HG03558 (cell line): Measurements from ENCODE around the gene ENAH.
"Not testable (repeated sequence)": the region's sequence is repeated elsewhere in the genome, so short reads cannot be mapped to it uniquely, and the experiment has no call there.

Experiments
- ATAC-seq: cut with Tn5 transposase; IDR thresholded peaks from one replicate; pipeline ENCODE4 v1.9.1; 2021; ENCODE audit warnings: moderate number of reproducible peaks; ENCODE audit not compliant: unreplicated experiment; ENCODE audit errors: extremely low read depth

ENAH gene

GRCh38 chr1:225651376-225651871, 1.5 kb downstream of the ENAH start:
- ATAC-seq, result no peak

GRCh38 chr1:225650179-225650578, 2.7 kb downstream of the ENAH start:
- ATAC-seq, result no peak

- no peak for ATAC-seq
These were observed 7.6 kb downstream of the ENAH start for GRCh38 chr1:225645194-225645895.

- ATAC-seq, result no peak
These were observed 8.3 kb downstream of the ENAH start for GRCh38 chr1:225644666-225645065.

GRCh38 chr1:225642177-225642576, 10.7 kb downstream of the ENAH start:
- no peak for ATAC-seq

GRCh38 chr1:225638853-225639252, 14.1 kb downstream of the ENAH start:
- no peak for ATAC-seq

- no peak for ATAC-seq
These were observed 15.2 kb downstream of the ENAH start for GRCh38 chr1:225637651-225638199.

- ATAC-seq, result not testable (repeated sequence)
These were observed 15.9 kb downstream of the ENAH start for GRCh38 chr1:225636992-225637391.

- ATAC-seq, result no peak
These were observed 17.3 kb downstream of the ENAH start for GRCh38 chr1:225635649-225636048.

GRCh38 chr1:225632836-225633235, 20.1 kb downstream of the ENAH start:
- not testable (repeated sequence) for ATAC-seq

GRCh38 chr1:225631021-225631663, 21.8 kb downstream of the ENAH start:
- ATAC-seq, result no peak

- ATAC-seq, result no peak
These were observed 23.4 kb downstream of the ENAH start for GRCh38 chr1:225629483-225629882.

GRCh38 chr1:225628794-225629193, 24.1 kb downstream of the ENAH start:
- ATAC-seq, result not testable (repeated sequence)

GRCh38 chr1:225627304-225627947, 25.5 kb downstream of the ENAH start:
- no peak for ATAC-seq

GRCh38 chr1:225626698-225627097, 26.2 kb downstream of the ENAH start:
- no peak for ATAC-seq

GRCh38 chr1:225617956-225618355, 35.0 kb downstream of the ENAH start:
- ATAC-seq, result no peak

- ATAC-seq, result no peak
These were observed 35.4 kb downstream of the ENAH start for GRCh38 chr1:225617479-225617878.

GRCh38 chr1:225615403-225615790, 37.5 kb downstream of the ENAH start:
- not testable (repeated sequence) for ATAC-seq

- ATAC-seq, result no peak
These were observed 39.9 kb downstream of the ENAH start for GRCh38 chr1:225613006-225613405.

GRCh38 chr1:225612287-225612686, 40.6 kb downstream of the ENAH start:
- no peak for ATAC-seq
